ENCODE data around the gene ACSBG1.

DNA sequence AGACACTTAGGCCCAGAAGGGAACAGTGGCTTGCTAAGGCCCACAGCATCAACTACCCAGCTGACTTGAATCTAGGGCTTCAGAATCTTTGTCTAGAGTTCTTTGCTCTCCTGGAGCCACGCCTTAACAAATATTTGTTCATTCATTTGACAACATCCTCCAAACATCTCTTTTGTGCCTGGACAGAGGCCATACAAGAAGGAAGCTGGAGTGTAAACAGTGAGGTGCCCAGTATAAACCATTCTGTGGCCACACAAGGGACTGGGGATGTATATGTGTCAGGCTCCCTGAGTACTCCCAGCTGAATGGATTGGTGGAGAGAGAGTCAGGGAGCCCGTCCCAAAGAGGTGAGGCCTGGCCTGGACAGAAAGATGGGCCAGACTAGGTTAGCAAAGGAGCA lies 106.5 kb downstream of the ACSBG1 start:
- no peak for TF ChIP-seq POLR2A (IDR thresholded peaks at IDR 0.05)
- TF ChIP-seq, protein P1, sequence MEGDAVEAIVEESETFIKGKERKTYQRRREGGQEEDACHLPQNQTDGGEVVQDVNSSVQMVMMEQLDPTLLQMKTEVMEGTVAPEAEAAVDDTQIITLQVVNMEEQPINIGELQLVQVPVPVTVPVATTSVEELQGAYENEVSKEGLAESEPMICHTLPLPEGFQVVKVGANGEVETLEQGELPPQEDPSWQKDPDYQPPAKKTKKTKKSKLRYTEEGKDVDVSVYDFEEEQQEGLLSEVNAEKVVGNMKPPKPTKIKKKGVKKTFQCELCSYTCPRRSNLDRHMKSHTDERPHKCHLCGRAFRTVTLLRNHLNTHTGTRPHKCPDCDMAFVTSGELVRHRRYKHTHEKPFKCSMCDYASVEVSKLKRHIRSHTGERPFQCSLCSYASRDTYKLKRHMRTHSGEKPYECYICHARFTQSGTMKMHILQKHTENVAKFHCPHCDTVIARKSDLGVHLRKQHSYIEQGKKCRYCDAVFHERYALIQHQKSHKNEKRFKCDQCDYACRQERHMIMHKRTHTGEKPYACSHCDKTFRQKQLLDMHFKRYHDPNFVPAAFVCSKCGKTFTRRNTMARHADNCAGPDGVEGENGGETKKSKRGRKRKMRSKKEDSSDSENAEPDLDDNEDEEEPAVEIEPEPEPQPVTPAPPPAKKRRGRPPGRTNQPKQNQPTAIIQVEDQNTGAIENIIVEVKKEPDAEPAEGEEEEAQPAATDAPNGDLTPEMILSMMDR (IDR thresholded peaks at IDR 0.05 in 8 of 11, conservative IDR thresholded peaks at IDR 0.05 in 3 of 11) = no peak
- no peak for TF ChIP-seq POLR2AphosphoS5 (IDR thresholded peaks at IDR 0.05)

Measured in spleen (tissue), 7 donors.